Loucy (cell line): ENCODE data around the gene SKI.

Source experiments
- CTCF ChIP-seq: fragments of 200-600 bp; sonication (generic); conservative IDR thresholded peaks from 2 replicates; pipeline ENCODE4 v1.5.1; 2014; ENCODE audit warnings: mild to moderate bottlenecking, antibody characterized with exemption, low read length
- EZH2phosphoT487 ChIP-seq: fragments of 200-600 bp; IDR thresholded peaks from 2 replicates; pipeline ENCODE4 v1.6.1; 2018; ENCODE audit warnings: antibody characterized with exemption, mild to moderate bottlenecking, moderate library complexity, borderline replicate concordance

GRCh38 chr1:2331200-2331544 lies 103.1 kb downstream of the SKI start:
- TF ChIP-seq CTCF (no peak), EZH2phosphoT487 (no peak)
